Activated CD4-positive, alpha-beta T cell treated with anti-CD3 and anti-CD28 coated beads, Interleukin-2, Interleukin-6, amounts not matched to agents 100 ng/mL and 50 ng/mL, durations not matched to agents 16 hours and 8 hours (primary cell): ENCODE results near the gene GSTP1.
A peak's percentile ranks its signal among the peaks of the same experiment; 100 is the strongest.
"Not testable (repeated sequence)": the region's sequence is repeated elsewhere in the genome, so short reads cannot be mapped to it uniquely, and the experiment has no call there.

Experiments
- DNase-seq: peaks from one replicate; pipeline ENCODE4 v3.0.0-alpha.2; 2020

The GSTP1 gene

GRCh38 chr11:67599149-67599548 lies 15.5 kb downstream of the GSTP1 start:
- no peak for DNase-seq

GRCh38 chr11:67600324-67601029 lies 16.9 kb downstream of the GSTP1 start:
- no peak for DNase-seq

GRCh38 chr11:67601098-67601497 lies 17.5 kb downstream of the GSTP1 start:
- no peak for DNase-seq

GRCh38 chr11:67604119-67604518 lies 20.5 kb downstream of the GSTP1 start:
- DNase-seq, result not testable (repeated sequence)

GRCh38 chr11:67604815-67605214 lies 21.2 kb downstream of the GSTP1 start:
- no peak for DNase-seq

GRCh38 chr11:67605231-67606011 lies 21.8 kb downstream of the GSTP1 start:
- no peak for DNase-seq

GRCh38 chr11:67606093-67606491 lies 22.5 kb downstream of the GSTP1 start:
- DNase-seq, result no peak

GRCh38 chr11:67606492-67607295 lies 23.1 kb downstream of the GSTP1 start, which contains the start of gene NDUFV1:
Gene NDUFV1, plus strand, starts transcription at chr11:67606936. Its CDS starts 69 bp downstream, at chr11:67607005.
- DNase-seq, result peak; percentile 98

- DNase-seq, result no peak
These were observed 23.9 kb downstream of the GSTP1 start for GRCh38 chr11:67607507-67607906.

GRCh38 chr11:67608486-67608885 lies 24.9 kb downstream of the GSTP1 start:
- DNase-seq, result no peak

- no peak for DNase-seq
These were observed 25.7 kb downstream of the GSTP1 start for GRCh38 chr11:67609316-67609715.

GRCh38 chr11:67610302-67610868 lies 26.8 kb downstream of the GSTP1 start:
- no peak for DNase-seq

GRCh38 chr11:67611165-67611564 lies 27.6 kb downstream of the GSTP1 start:
- no peak for DNase-seq

GRCh38 chr11:67611704-67612587 lies 28.3 kb downstream of the GSTP1 start:
- DNase-seq, result no peak

GRCh38 chr11:67612751-67613150 lies 29.1 kb downstream of the GSTP1 start:
- no peak for DNase-seq

GRCh38 chr11:67613313-67613959 lies 29.8 kb downstream of the GSTP1 start:
- DNase-seq, result no peak

GRCh38 chr11:67613960-67614715 lies 30.5 kb downstream of the GSTP1 start:
- DNase-seq, result peak; percentile 87

- DNase-seq, result peak; percentile 83
These were observed 31.4 kb downstream of the GSTP1 start for GRCh38 chr11:67614730-67615714.

- DNase-seq, result no peak
These were observed 32.3 kb downstream of the GSTP1 start for GRCh38 chr11:67615728-67616430.
